8988T (cell line): ENCODE measurements around the gene CLDN22.

ENCODE experiments used
- DNase-seq: peaks from one replicate; pipeline ENCODE4 v3.0.0; 2011

Gene CLDN22

DNA sequence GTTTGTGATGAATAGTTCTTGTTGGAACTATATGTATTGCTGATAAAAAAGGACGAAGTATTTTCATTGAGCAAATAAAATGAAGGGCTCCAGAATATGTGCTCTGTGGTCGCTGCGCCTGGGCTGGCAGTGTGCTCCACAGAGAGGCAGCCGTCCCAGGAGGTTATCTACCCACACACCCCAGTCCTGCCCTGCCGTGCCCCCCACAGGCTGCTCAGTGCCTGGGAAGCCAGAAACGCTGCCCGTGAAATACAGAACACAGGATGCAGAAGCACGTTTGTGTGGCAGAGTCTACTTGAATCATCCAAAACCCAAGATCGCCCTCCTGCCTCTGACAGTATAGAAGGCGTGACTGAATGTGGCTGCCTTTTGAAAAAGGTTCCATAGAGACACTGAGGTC, 1.4 kb downstream of the CLDN22 start:
- DNase-seq = no peak

GRCh38 chr4:183314806-183315205, 5.3 kb downstream of the CLDN22 start:
- no peak for DNase-seq

- DNase-seq = no peak
These were observed 5.7 kb downstream of the CLDN22 start for GRCh38 chr4:183314336-183314735.

DNA sequence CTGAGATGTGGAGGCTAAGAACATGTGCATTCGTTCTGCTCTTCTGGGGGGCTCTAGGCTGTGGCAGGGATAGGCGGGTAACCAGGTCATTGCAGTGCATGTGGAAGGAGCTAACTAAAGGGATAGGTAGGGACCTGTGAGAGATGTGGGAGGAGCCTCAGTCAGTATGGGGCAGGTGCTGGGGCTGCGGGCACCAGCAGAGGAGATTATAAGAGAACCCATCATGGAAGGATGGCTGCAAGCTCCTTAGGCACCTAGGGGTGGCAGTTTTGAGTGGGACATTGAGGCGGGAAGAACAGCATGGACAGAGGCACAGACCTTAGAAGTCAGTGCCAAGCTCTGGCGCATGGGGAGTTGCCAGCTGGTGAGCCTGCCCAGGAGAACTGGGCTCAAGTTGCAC, 7.2 kb downstream of the CLDN22 start:
- DNase-seq = no peak

DNA sequence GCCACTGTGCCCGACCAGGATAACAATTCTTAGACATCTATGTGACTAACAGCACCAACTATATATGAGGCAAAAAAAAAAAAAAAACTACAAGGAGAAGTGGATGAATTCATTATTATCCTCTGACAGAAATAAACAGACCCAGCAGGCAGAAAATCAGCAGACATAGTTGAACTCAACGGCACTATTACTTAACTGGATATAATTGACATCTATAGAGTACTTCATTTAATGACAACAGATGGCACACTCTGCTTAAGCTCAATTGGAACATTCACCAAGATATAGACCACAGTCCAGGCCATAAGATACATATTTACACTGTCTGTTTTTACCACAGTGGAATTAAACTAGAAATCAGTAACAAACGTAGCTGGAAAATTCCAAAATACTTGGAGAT, 13.3 kb downstream of the CLDN22 start:
- DNase-seq = no peak

DNA sequence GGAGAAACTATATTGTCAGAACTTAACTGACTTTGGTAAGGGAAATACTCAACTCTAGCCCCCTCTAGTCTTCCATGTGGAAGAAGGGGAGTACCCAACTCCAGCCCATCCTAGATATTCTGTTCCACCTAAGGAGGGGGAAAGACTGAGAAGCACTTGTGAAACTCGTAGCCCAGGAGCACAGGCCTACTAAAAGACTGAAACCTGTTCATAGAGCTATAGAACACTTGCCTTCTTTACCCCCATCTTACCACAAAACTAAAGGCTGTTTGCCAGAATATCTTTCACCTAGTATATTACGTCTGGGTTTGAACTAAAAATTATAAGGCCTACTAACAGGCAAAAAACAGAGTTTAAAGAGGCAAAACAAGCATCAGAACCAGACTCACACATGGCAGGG, 15.5 kb downstream of the CLDN22 start:
- no peak for DNase-seq

- no peak for DNase-seq
These were observed 16.0 kb downstream of the CLDN22 start for GRCh38 chr4:183304067-183304466.

DNA sequence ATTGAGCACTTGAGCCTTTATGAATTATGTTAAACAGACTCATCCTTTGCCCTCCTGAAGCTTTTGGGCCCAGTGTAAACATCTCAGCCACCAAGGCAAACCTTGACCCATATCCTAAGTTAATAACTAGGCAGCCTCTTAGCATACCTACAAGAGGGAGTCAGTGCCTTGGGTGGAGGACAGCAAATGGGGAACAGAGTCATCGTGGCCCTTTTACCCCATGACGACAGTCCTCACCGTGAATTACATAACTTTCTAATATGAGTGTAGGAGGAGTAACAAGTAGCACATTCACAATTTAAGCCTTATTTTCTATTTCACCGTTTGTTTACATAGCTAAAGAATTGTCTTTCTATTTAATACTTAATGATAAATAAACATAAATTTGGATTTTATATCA, 16.8 kb downstream of the CLDN22 start:
- no peak for DNase-seq

DNA sequence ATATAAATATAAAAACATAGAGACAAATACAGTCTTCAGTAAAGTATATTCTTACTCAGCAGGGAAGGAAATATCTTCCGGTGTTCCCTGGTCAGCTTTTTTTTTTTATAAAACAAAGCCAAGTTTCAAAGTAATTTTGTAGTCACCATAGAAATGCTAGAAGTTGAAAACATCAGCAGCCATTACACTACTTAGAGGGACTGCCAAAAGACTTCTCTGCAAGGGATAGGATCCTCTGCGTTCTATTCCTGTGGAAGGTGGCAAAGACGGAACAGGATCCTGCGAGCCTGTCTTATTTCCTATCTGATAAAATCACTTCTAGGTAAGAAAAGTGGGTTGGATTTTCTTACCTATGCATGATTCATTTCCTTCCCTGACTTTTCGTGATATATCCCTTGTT, 19.4 kb downstream of the CLDN22 start:
- DNase-seq = no peak

GRCh38 chr4:183300070-183300469, 20.0 kb downstream of the CLDN22 start:
- DNase-seq = no peak

DNA sequence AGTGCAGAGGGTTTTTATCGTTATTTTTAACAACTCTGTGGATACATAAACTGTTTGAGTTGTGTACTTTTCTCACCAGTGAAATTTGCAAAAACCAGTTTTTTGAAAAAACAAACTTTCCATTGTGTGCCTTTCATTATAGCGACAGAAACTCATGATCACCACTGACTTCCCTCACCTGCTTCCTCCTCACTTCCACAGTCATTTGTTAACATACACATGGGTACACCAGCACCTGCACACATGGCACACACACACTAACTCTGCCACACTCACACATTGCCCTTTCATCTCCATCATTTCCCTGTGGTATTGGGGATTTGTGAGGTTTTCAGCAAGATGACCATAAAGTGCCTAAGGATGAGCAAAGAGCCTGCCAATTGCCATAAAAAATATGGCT, 20.6 kb downstream of the CLDN22 start:
- no peak for DNase-seq

GRCh38 chr4:183297675-183298074, 22.4 kb downstream of the CLDN22 start:
- DNase-seq = no peak

DNA sequence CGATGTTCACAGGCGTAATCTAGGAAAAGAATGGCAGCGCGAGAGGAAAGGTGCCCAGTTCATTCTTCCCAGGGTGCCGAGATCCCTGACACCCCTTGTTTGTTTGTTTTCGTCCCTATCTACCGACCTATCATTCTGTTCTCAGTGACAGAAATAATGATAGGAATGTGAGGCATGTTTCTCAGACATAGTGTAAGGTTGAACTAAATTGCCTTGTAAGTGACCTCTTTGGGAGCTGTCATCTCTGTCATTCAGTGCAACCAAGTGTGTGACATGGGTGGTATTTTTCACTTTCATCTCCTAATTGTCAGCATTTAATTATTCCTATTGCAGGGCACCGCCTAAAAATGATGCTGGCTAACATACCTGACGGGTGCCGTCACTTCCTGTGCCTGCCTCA, 24.4 kb downstream of the CLDN22 start:
- DNase-seq = no peak

DNA sequence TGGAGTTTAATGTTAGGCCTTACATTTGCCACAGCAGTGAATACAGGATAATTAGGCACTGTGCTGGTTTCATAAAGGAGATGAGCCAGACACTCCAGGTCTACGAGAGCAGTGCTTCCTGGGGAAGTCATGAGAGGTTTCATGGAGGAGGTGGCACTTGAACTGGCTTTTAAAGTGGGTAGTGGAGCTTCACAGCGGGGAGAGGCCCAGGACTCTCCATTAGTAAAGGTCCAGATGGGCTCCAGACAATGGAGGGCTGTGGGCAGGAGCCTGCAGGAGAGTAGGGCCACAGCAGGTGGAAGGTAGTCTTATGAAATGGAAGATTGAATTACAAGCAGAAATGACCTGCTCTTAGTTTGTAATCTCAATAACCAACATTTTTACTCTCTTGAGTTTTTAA, 29.0 kb downstream of the CLDN22 start:
- DNase-seq = no peak

DNA sequence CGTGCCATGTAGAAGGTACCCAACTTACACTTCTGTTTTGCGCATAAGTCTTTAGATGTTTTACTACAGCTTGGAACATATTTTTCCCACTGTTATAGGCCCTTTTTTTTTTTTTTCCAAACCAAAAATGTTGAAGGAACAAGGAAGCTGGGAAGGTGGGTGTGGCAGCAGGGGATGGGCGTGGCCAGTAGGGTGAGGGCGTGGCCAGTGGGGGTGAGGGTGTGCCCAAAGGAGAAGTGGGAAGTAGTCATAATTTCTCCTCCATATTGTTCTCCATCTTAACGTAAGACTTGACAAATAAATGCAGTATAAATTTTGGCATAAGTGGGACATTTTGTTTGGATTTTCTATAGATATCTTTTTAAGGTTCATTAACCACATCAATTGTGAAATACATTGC, 30.4 kb downstream of the CLDN22 start:
- DNase-seq = no peak

- no peak for DNase-seq
These were observed 31.1 kb downstream of the CLDN22 start for GRCh38 chr4:183288955-183289354.

DNA sequence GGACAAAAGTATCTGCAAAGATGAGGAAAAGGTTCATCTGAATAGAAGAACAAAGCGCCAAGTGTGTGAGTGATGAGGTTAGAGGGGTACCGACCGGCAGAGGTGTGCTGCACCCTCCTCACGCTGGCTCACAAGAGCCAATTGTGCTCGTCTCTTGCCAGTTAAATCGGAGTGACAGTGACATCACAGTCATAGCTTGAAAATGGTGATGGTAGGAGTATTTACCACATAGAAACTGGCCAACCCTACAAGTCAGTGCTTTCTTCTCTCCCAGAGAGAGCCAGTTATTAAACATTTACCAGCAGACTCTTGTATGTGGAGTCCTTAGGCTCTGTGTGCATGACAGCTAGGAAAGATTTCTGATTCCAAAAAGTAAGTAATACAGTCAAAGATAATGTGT, 32.4 kb downstream of the CLDN22 start:
- no peak for DNase-seq

GRCh38 chr4:183287309-183287659, 32.8 kb downstream of the CLDN22 start:
- no peak for DNase-seq

GRCh38 chr4:183286590-183287308, 33.3 kb downstream of the CLDN22 start:
- DNase-seq = no peak

DNA sequence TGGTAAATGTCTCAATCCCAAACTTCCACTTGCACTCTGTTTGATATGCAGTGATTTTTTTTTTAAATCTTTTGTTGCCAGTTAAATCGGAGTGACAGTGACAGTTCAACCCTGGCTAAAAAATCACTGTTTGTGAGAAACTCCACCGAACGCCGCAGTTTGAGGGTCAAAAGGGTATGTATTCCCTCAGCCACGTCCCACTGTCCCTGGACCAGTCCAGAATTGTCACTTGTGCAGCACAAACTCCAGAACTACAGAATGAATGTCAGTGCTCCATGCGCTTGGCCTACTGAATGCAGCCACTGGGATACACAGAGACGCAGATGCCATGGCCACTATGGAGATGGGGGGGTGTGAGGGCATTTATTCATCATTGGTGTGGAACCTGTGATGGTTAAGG, 34.2 kb downstream of the CLDN22 start:
- no peak for DNase-seq

DNA sequence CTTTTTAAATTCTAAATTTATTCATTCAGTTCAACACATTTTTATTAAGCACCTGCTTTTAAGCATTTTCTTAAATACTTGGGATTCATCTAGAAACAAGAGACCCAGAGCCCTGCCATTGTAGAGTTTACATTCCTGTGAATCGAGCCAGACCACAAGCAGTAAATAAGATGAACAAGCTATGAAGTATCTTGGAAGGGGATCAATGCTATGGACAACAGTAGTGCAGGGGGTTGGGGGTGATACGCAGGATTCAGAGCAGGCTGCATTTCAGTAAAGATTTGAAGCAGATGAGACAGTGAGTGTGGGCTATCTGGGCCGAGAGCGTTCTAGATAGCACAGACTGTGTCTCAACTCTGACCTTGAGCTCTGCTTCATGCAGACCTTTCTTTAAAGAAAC, 35.1 kb downstream of the CLDN22 start:
- no peak for DNase-seq

DNA sequence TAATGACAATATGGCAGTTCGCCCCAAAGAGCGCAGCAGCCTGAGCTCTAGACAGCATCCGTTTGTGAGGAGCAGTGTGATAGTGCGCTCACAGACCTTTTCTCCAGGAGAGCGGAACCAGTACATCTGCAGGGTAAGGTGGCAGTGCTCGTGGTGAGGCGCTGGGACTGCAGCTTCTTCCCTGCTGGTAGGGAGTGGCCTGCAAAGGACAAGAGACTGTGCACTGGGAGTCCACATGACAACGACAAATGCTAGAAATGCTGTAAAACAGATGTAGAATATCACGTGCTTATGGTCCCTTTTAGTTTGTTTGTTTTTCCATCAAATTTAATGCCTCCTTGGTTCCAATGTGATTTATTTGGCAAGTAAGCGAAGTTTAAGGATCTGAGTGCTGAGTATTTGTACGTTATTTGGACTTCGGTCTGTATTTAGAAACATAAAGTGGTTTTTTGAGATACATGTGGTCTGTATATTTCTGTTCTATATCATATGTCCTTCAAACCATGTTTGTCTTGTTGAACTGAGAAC, 35.8 kb downstream of the CLDN22 start:
- no peak for DNase-seq

DNA sequence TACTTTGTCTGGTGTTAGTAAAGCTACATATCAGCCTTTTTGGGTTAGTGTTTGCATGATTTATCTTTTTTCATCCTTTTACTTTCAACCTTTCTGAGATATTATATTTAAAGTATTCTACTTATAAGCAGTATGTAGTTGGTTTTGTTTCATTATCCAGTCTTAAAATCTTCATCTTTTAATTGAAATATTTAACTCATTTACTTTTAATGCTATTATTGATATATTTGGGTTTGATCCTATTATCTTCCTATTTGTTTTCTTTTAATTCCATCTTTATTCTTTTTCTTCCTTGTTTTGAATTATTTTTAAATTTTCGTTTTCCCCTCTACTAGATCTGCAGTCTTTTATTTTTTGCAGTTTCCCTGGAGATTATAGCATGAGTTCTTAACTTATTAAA, 44.0 kb downstream of the CLDN22 start:
- DNase-seq = no peak

DNA sequence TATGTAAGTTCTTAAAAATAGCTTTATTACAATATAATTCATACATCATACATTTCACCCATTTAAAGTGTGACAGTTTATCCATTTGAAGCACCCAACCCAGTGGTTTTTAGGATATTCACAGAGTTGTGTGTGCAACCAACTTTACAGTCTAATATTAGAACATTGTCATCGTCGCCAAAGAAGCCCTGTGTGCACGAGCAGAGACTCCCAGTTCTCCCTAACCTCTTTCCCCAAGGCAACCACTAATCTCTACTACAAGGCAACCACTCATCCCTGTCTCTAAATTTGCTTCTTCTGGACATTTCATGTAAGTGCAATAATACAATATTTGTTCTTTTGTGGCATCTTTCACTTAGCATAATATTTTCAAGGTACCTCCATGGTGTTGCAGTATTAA, 47.7 kb downstream of the CLDN22 start:
- no peak for DNase-seq

GRCh38 chr4:183268556-183268955, 51.5 kb downstream of the CLDN22 start:
- DNase-seq = no peak
